ENCODE results near the gene TMPRSS5. TPM values are rescaled to one million over a fixed set of nuclear protein-coding genes. Genes with fewer than 3 reads are reported as not detected.
A peak's percentile ranks its signal among the peaks of the same experiment; 100 is the strongest.
"Not testable (repeated sequence)": the region's sequence is repeated elsewhere in the genome, so short reads cannot be mapped to it uniquely, and the experiment has no call there.

Gene TMPRSS5
- total RNA-seq, 1 experiment from 2014 or later, result 0.42 TPM

DNA sequence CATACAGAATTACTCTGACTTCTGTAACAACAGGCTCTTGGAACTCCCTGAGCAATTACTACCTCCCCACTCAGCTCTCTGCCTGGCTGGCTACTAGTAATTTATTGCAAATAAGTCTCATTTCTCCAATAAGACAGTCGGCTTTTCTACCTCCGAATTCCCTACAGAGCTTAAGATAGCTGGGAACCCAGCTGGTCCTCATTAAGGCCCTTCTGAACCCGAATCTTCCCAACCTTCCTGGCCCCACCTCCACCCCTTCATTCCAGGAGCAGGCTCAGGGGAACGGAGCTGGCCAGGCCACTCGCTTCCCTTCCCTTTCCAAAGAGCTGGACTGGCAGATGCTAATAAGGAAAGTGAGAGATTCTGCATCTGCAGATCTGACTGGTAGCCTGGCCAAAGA, 21.6 kb downstream of the TMPRSS5 start:
- DNase-seq, result no peak
- Histone ChIP-seq H3K4me1 (peaks cover 4% of the 10 kb centered on the region; the same call in 1 of the 2 replicates), H3K27ac (no peak overlapping the region), H3K9me3 (replicated peaks) (no peaks in the 10 kb centered on the region), H3K36me3 (no peaks in the 10 kb centered on the region), H3K27me3 (no peaks in the 10 kb centered on the region), H3K4me3 (no peak overlapping the region)

DNA sequence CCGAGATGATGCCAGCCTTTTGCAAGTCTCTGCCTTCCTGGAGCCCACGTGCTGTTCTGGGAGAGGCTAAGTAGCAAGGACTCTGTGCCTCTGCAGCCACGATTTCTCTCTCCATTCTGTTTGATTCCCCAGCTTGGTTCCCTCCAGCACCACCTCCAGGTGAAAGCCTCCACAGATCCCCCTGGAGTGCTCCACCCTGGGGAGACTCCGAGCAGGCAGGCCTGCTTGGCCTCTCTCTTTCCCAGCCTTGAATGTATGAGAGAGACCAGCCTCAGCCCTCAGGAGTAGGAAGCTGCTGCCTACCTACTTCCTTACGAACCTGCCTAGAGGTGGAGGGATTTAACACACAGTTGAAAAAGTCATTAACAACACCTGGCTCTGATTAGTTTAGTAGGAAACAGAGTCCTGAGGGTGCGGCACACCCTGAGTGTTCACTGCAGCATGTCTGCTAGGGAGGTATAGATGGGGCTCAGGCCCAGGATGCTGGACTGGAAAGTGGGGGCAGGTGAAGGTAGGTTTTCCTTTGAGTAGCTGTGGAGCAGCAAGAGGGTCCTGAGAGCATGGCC, 22.5 kb downstream of the TMPRSS5 start:
- no peak overlapping the region for H3K4me3 ChIP-seq
- no peak overlapping the region for H3K27ac ChIP-seq
- H3K27me3 ChIP-seq, result no peaks in the 10 kb centered on the region
- no peaks in the 10 kb centered on the region for H3K9me3 ChIP-seq (replicated peaks)
- H3K36me3 ChIP-seq, result no peaks in the 10 kb centered on the region
- DNase-seq, result no peak
- H3K4me1 ChIP-seq, result peaks cover 4% of the 10 kb centered on the region; the same call in 1 of the 2 replicates

DNA sequence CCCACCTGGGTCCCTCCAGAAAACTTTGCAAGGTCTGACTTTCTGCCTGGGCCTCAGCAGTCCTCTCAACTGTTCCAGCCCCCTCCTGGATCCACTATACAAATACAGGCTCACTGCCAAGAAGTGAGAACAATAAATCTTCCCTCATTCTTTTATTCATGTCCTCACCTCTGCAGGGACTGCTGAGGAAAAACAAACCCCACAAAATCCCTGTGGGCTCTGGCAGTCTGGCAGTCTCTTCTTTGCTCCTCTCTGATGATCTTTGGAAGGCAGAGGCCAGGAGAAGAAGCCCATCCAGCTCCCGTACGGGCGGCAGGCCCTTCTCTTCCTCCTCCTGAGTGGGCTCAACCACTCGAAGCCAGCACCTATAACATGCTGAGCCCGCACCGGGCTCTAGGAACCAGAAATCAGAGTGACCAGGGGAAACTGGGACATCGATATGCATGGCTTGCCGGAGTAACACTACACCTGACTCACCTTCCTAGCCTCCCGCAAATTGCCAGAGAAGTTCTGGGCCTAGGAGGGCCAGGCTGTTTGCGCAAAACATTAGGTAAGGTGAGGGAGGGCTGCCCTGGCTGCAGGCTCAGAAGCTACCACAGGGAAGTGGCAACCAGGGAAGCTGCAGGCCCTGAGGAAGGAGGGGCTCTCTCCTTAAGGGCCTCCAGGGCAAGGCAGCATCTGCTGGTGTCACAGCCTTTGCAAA, 24.2 kb downstream of the TMPRSS5 start:
- Histone ChIP-seq H3K36me3 (no peaks in the 10 kb centered on the region), H3K4me3 (no peak overlapping the region), H3K27me3 (no peaks in the 10 kb centered on the region), H3K4me1 (peaks cover 4% of the 10 kb centered on the region; the same call in 1 of the 2 replicates), H3K27ac (no peak overlapping the region), H3K9me3 (replicated peaks) (no peaks in the 10 kb centered on the region)
- DNase-seq, result no peak

DNA sequence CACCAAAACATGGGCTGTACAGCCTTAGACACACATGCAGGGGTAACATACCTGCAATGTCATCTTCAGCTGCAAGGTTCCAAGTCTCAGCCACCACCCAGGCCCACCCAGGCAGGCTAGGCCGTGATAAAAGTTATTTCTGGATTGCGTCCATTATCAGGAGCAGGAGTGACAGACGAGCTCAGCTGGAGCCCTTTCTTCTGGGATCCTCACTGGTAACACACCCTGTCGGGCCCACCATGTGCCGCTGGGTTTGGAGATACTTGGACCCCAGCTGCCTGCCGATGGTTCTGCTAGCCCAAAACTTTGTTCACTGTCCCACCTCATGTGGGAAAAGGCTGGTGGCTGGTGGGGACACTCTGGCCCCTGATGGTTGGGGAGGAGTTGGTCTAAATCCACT, 24.8 kb downstream of the TMPRSS5 start:
- Histone ChIP-seq H3K27me3 (no peaks in the 10 kb centered on the region), H3K4me3 (no peak overlapping the region), H3K36me3 (no peaks in the 10 kb centered on the region), H3K27ac (no peak overlapping the region), H3K9me3 (replicated peaks) (no peaks in the 10 kb centered on the region), H3K4me1 (peaks cover 4% of the 10 kb centered on the region; the same call in 1 of the 2 replicates)
- no peak for DNase-seq

DNA sequence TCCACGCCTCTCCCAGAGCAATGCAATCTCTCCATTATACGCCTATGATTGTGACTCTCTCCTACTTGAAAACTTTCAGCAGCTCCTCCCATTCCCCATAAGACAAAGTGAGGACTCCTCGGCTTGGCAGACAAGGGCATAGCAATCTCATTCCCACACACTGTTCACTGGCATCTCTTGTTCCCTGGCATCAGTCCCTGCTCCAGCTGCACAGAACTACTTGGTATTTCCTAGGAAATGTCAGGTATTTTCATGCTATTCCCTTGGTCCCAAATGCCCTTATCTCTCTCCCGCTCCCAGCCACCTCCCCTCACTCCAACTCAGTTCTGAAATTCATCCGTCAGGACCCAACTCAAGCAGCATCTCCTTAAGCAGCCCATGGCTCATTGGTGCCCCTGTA, 28.4 kb downstream of the TMPRSS5 start:
- Histone ChIP-seq H3K27ac (no peak overlapping the region), H3K9me3 (replicated peaks) (no peaks in the 10 kb centered on the region), H3K4me3 (no peak overlapping the region), H3K4me1 (peaks cover 21% of the 10 kb centered on the region), H3K36me3 (no peaks in the 10 kb centered on the region), H3K27me3 (no peaks in the 10 kb centered on the region)
- no peak for DNase-seq

DNA sequence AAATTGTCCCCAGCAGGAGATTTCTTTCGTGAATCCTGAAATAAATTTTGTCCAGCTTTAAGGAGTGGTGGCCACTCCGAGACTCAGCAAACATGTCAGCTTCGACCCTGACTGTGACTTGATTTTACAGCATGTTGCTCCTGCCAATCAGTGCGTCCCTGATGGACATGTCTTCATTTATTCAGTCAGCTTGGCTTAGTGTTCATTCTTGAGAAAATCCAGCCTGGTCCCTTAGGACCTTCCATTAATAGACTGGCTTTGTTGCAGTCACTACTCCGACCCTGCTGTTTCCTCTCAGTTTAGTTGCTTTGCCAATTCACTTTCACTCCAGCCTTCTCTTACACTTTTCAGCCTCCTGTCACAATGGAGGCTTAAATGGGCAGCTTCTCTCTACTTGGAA, 30.5 kb downstream of the TMPRSS5 start:
- Histone ChIP-seq H3K36me3 (no peaks in the 10 kb centered on the region), H3K4me1 (peaks cover 16% of the 10 kb centered on the region), H3K9me3 (replicated peaks) (no peaks in the 10 kb centered on the region), H3K27me3 (no peaks in the 10 kb centered on the region), H3K27ac (no peak overlapping the region), H3K4me3 (no peak overlapping the region)
- DNase-seq, result no peak

DNA sequence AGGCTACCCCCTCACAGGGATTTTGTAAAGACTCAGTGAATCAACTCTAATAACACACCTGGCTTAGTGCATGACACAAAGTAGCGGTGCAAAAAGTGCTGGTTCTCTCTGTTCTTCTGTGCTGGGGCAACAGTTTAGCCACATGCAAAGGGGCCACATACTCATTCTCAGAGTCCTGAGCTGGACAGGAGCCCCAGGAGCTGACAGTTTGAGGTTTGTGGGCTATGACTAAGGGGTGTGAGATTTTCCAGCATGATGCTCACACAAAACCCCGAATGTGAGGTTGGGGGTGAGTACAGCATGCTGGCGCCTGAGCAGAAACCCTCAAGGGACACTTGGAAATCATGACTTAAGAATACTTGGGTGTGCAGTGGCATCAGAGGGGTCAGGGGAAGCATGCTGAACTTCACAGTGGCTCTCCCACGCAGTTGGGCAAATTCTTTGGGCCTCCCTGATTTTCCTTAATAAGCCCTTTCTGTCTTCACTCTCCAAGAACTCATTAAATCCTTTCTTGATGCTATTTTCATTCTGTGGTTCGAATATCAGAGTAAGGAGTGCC, 31.0 kb downstream of the TMPRSS5 start:
- peak; percentile 49 to 50 for DNase-seq
- Histone ChIP-seq H3K27ac (no peak overlapping the region), H3K4me1 (peaks cover 16% of the 10 kb centered on the region), H3K9me3 (replicated peaks) (no peaks in the 10 kb centered on the region), H3K27me3 (no peaks in the 10 kb centered on the region), H3K4me3 (no peak overlapping the region), H3K36me3 (no peaks in the 10 kb centered on the region)

DNA sequence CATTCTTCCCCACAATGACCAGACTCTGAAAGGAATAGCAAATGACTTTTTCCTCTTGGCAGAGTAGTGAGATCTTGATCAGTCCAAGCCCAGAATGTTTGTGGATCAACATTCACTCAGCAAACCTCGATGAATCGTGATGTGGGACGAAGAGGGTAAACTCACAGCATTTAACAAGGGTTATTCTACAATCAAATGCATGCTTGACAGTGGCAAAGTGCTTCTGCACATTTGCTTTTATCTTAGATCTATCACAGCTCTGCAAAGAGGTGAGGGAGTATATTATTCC, 31.8 kb downstream of the TMPRSS5 start:
- no peaks in the 10 kb centered on the region for H3K27me3 ChIP-seq
- H3K36me3 ChIP-seq, result no peaks in the 10 kb centered on the region
- DNase-seq, result no peak
- H3K27ac ChIP-seq, result no peak overlapping the region
- H3K9me3 ChIP-seq (replicated peaks), result no peaks in the 10 kb centered on the region
- H3K4me1 ChIP-seq, result peaks cover 16% of the 10 kb centered on the region
- no peak overlapping the region for H3K4me3 ChIP-seq

DNA sequence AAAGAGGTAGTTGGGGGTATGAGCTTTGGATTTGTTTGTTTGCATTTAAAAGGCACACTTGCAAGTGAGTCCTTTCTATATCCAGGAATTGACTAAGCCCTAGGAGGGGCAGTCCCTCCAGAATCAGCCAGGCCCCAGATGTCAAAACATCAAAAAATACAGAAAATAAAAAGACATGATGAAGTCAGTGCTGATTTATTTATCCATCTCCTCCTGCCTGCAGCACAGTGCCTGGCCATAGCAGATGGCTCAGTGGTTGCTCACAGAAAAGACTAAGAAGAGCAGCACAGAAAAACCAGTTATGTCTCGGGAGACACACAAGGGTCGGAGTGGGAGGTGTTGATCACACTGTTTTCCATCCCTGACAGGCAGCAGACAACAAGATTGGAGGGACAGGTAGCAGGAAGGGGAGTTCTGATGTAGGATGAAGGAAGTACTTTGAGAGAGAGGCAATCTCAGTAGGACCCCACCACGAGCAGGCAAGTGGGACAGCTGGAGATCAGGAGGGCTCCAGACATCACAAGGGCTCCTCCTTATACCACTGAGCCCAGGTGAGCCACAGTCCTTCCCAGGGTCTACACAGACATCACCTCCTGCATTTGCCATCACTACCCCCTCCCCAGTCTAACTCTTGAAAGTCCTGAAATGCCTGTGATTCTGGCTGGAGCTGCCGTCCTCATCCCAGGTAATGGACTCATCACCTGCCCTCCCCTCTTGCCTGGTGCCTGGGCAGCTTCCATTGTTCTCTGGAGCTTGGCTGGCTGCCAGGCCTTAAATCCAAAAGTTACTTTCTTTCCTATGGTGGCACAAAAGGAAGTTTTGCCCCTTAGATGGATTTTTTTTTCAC, 32.3 kb downstream of the TMPRSS5 start:
- H3K4me3 ChIP-seq, result no peak overlapping the region
- no peaks in the 10 kb centered on the region for H3K36me3 ChIP-seq
- H3K4me1 ChIP-seq, result peaks cover 16% of the 10 kb centered on the region
- H3K27me3 ChIP-seq, result no peaks in the 10 kb centered on the region
- no peak for DNase-seq
- no peak overlapping the region for H3K27ac ChIP-seq
- no peaks in the 10 kb centered on the region for H3K9me3 ChIP-seq (replicated peaks)

DNA sequence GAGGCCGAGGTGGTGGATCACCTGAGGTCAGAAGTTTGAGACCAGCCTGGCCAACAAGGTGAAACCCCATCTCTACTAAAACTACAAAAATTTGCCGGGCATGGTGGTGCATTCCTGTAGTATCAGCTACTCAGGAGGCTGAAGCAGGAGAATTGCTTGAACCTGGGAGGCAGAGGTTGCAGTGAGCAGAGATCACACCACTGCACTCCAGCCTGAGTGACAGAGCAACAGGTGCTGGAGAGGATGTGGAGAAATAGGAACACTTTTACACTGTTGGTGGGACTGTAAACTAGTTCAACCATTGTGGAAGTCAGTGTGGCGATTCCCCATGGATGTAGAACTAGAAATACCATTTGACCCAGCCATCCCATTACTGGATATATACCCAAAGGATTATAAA, 34.2 kb downstream of the TMPRSS5 start:
- not testable (repeated sequence) for H3K9me3 ChIP-seq (replicated peaks); DNase-seq; H3K27me3 ChIP-seq; H3K36me3 ChIP-seq; H3K4me3 ChIP-seq; H3K27ac ChIP-seq
- H3K4me1 ChIP-seq, result peaks cover 16% of the 10 kb centered on the region

DNA sequence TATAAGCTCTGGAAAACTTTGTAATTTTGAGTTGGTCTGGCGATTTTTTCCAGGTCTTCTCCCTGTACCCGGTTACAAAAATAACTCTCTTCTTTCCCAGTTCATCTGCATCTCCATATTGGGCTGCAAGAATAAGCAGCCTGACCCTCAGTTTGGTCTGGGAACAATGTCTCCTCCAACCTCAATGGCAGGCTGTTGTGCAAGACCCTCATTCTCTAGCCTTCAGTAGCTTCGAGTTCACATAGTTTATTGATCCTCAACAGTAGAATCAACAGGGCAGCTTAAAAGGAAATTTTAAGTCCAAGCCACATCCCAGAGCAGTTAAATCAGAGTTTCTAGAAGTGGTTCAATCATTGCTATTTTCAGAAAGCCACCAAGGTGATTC, 35.3 kb downstream of the TMPRSS5 start:
- Histone ChIP-seq H3K27me3 (no peaks in the 10 kb centered on the region), H3K36me3 (no peaks in the 10 kb centered on the region), H3K4me3 (no peak overlapping the region), H3K4me1 (peaks cover 16% of the 10 kb centered on the region), H3K27ac (no peak overlapping the region), H3K9me3 (replicated peaks) (no peaks in the 10 kb centered on the region; the same call in none of the 2 replicates)
- no peak for DNase-seq

DNA sequence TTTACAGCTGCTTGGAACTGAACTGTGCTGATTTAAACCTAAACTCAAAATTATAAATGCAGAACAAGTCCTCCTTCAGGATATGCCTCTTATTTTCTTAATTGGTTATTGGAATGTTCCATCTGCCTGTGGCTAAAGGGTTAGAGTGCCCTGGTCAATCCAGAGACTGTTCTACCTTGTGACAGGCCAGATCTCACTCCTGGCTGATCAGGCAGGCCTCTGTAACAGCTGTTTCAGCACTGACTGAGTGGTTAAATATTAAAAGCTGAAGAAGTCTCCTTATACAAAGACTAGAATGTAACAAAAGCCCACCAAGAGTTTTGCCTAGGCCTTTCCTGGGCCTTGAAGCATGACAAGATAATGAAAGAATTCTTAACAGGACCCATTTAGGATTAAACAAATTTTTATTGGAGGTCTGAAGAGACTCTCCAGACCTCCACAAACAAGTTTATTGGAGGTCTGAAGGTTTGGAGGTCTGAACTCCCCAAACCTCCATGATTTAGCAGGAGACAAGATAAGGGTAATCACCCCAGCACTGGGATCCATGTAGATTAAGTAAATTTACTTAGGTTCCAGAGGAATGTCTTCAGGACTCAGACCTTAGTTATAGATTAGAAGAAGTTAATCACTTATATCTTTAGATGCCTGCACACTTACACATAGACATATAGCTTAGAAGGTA, 35.8 kb downstream of the TMPRSS5 start:
- no peak for DNase-seq
- H3K27me3 ChIP-seq, result no peaks in the 10 kb centered on the region
- H3K36me3 ChIP-seq, result no peaks in the 10 kb centered on the region
- H3K4me1 ChIP-seq, result peaks cover 11% of the 10 kb centered on the region
- no peak overlapping the region for H3K4me3 ChIP-seq
- no peak overlapping the region for H3K27ac ChIP-seq
- H3K9me3 ChIP-seq (replicated peaks), result no peaks in the 10 kb centered on the region; the same call in none of the 2 replicates

DNA sequence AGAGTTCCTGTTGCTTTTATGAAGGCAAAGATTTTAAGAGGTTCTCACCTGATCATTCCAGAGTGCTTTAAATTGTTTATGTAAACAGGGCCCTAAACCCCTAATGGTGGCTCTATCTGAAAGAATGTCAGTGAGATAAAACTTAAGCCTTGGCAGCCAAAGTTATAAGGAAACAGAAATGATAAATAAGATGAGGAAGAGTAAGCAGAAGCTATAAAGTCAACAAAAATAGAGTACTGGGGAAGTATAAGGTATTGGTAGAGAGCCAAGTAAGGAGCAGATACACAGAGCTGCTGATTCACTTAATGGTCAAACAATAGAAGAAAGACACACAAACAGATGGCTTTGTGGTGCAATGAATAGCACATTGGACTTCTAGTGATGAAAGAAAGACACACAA, 37.9 kb downstream of the TMPRSS5 start:
- Histone ChIP-seq H3K27me3 (no peaks in the 10 kb centered on the region), H3K9me3 (replicated peaks) (no peaks in the 10 kb centered on the region; the same call in none of the 2 replicates), H3K4me1 (peaks cover 19% of the 10 kb centered on the region), H3K36me3 (no peaks in the 10 kb centered on the region), H3K4me3 (no peak overlapping the region), H3K27ac (no peak overlapping the region)
- DNase-seq, result no peak

DNA sequence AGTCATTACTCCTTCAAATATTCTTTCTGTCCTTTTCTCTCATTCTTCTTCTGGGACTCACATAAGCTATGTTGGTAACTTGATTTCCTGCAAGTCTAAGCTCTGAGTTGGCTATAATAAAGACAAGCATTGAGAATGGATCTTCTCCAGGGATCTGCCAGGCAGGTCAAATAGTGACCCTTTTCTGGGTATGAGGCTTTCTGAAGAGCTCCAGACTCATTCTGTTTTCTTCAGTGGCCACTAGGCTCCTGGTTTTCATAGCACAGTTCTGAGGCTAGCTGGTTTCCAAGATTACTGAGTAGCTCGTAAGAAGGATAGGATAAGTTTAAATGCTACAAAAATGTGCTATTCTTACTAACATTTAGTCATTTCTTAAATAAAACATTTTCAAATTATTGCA, 38.3 kb downstream of the TMPRSS5 start:
- Histone ChIP-seq H3K27ac (no peak overlapping the region), H3K27me3 (no peaks in the 10 kb centered on the region), H3K9me3 (replicated peaks) (no peaks in the 10 kb centered on the region; the same call in none of the 2 replicates), H3K4me3 (no peak overlapping the region), H3K4me1 (peaks cover 21% of the 10 kb centered on the region), H3K36me3 (no peaks in the 10 kb centered on the region)
- DNase-seq, result no peak

DNA sequence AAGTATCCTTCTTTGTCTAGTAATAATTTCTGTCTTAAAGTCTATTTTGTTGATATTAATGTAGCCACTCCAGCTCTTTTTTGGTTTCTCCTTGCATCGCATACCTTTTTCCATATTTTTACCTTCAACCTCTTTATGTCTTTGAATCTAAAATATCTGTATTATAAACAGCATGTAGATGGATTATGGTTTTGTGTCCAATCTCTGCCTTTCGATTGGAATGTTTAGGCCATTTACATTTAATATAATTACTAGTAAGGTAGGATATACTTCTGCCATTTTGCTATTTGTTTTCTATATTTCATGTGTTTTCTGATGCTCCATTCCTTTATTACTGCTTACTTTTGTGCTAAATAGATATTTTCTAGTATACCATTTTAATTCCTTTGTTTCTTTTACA, 39.5 kb downstream of the TMPRSS5 start:
- Histone ChIP-seq H3K4me1 (peaks cover 21% of the 10 kb centered on the region), H3K36me3 (no peaks in the 10 kb centered on the region)

More for the DNA sequence above, 39.5 kb downstream of the TMPRSS5 start:
- Histone ChIP-seq H3K4me3 (no peak overlapping the region), H3K27ac (no peak overlapping the region), H3K9me3 (replicated peaks) (no peaks in the 10 kb centered on the region; the same call in none of the 2 replicates), H3K27me3 (no peaks in the 10 kb centered on the region)
- DNase-seq, result no peak
